Measurements from ENCODE around the gene RPL37.

DNA sequence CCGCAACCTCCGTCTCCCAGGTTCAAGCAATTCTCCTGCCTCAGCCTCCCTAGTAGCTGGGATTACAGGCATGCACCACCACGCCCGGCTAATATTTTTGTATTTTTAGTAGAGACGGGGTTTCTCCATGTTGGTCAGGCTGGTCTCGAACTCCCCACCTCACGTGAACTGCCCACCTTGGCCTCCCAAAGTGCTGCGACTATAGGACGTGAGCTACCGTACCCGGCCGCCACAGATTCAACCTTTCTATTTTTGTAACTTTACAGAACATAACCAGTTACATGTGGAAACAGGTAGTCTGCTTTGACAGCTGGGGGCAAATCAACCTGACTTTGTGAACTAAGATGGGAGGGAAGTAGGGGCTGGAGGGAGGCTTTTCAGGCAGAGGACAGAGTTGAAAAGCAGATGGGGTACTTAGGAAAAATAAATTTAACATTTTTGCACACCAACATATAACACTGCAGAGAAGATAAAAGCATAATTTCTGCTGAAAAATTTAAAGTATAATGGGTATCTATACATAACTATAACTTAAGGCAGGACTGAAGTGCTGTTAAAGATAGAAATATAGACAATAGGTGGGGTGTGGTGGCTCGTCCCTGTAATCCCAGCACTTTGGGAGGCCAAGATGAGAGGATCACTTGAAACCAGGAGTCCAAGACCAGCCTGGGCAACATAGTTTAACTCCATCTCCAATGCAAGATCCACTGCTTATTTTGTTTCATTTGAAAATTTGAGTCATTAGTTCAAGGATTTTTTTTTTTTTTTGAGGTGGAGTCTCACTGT, 5.1 kb downstream of the RPL37 start:
- TF ChIP-seq, protein P1, sequence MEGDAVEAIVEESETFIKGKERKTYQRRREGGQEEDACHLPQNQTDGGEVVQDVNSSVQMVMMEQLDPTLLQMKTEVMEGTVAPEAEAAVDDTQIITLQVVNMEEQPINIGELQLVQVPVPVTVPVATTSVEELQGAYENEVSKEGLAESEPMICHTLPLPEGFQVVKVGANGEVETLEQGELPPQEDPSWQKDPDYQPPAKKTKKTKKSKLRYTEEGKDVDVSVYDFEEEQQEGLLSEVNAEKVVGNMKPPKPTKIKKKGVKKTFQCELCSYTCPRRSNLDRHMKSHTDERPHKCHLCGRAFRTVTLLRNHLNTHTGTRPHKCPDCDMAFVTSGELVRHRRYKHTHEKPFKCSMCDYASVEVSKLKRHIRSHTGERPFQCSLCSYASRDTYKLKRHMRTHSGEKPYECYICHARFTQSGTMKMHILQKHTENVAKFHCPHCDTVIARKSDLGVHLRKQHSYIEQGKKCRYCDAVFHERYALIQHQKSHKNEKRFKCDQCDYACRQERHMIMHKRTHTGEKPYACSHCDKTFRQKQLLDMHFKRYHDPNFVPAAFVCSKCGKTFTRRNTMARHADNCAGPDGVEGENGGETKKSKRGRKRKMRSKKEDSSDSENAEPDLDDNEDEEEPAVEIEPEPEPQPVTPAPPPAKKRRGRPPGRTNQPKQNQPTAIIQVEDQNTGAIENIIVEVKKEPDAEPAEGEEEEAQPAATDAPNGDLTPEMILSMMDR (IDR thresholded peaks at IDR 0.05), result no peak
- TF ChIP-seq POLR2AphosphoS5 (IDR thresholded peaks at IDR 0.05) (no peak), POLR2A (IDR thresholded peaks at IDR 0.05; ENCODE audit: low read depth) (no peak)
